Measurements from ENCODE around the gene KSR2. TPM values are rescaled to one million over a fixed set of nuclear protein-coding genes. Genes with fewer than 3 reads are reported as not detected.
"Not testable (repeated sequence)": the region's sequence is repeated elsewhere in the genome, so short reads cannot be mapped to it uniquely, and the experiment has no call there.

The KSR2 gene
- total RNA-seq, 2 experiments from 2014 or later, result 0.12 to 0.45 TPM

DNA sequence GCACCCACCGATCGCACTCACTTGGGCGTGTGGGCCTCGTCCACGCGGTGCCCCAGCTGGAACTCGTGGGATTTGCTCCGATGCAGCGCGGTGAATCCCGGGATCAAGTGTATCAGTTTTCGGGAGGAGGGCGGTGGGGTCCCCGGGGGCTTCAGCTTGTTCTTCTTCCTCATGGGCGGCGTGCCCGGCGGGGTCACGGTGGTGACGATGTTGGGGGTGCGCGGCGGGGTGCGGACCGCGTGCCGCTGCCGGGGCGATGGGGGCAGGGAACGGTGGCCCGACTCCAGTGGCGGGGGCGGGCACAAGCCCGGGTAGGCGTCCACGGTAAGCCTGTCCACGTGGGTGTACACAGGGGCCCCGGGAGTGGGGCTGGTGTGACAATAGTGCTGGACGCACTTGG, 207.8 kb downstream of the KSR2 start:
- Mint-ChIP-seq H3K4me3 (no peak overlapping the region), H3K9me3 (peaks cover 7% of the 10 kb centered on the region), H3K27me3 (no peaks in the 10 kb centered on the region), H3K4me1 (ENCODE audit: low read depth) (no peaks in the 10 kb centered on the region), H3K27ac (no peak overlapping the region), H3K36me3 (no peaks in the 10 kb centered on the region)
- CTCF ChIA-PET, result no interaction called here
- intact Hi-C loops (cut with micrococcal nuclease), result no loop called here
- POLR2A ChIA-PET, result no interaction called here
- no peak for DNase-seq

DNA sequence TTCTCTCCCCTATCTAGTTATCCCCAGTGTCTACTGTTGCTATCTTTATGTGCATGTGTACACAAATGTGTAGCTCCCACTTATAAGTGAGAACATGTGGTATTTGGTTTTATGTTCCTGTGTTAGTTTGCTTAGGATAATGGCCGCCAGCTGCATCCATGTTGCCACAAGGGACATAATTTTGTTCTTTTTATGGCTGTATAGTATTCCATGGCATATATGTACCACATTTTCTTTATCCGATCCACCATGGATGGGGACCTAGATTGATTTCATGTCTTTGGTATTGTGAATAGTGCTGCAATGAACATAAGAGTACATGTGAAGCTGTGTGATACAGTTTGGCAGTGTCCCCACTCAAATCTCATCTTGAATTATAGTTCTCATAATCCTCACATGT, 218.1 kb downstream of the KSR2 start:
- intact Hi-C loops (cut with micrococcal nuclease), result no loop called here
- Mint-ChIP-seq H3K4me3 (no peak overlapping the region), H3K9me3 (peaks cover 3% of the 10 kb centered on the region), H3K36me3 (no peaks in the 10 kb centered on the region), H3K27me3 (no peaks in the 10 kb centered on the region), H3K27ac (no peak overlapping the region), H3K4me1 (ENCODE audit: low read depth) (no peaks in the 10 kb centered on the region)
- POLR2A ChIA-PET, result no interaction called here
- no peak for DNase-seq
- CTCF ChIA-PET, result no interaction called here

DNA sequence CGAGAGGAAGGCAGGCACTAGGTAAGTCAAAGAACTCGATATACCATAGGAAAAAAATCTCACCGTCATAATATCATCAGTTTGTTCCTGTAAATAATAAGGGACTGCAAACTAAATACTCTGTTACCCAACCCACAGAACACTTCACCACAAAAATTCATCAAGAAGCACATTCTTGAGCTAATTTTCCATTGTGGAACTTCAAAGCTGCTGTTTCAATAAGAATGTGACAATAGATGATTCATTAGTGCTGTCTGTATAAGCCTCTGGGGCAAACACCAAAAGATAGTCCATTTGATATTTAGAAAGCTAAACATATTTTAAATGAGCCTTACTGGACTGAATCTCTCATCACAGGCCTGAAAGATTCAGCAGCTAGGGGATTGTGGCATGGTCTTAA, 219.4 kb downstream of the KSR2 start:
- no peaks in the 10 kb centered on the region for H3K36me3 Mint-ChIP-seq
- ChIA-PET POLR2A (no interaction called here), CTCF (no interaction called here)
- H3K27me3 Mint-ChIP-seq, result no peaks in the 10 kb centered on the region
- no peak overlapping the region for H3K27ac Mint-ChIP-seq
- intact Hi-C loops (cut with micrococcal nuclease), result no loop called here
- H3K4me1 Mint-ChIP-seq (ENCODE audit: low read depth), result no peaks in the 10 kb centered on the region
- DNase-seq, result no peak
- peaks cover 3% of the 10 kb centered on the region for H3K9me3 Mint-ChIP-seq
- H3K4me3 Mint-ChIP-seq, result no peak overlapping the region

- H3K9me3 Mint-ChIP-seq; H3K27me3 Mint-ChIP-seq; CTCF ChIA-PET; intact Hi-C loops (cut with micrococcal nuclease); H3K27ac Mint-ChIP-seq; POLR2A ChIA-PET; H3K4me3 Mint-ChIP-seq; H3K36me3 Mint-ChIP-seq; DNase-seq; H3K4me1 Mint-ChIP-seq (ENCODE audit: low read depth): not testable (repeated sequence)
Measured at GRCh38 chr12:117746358-117746757, 222.4 kb downstream of the KSR2 start.

GRCh38 chr12:117744418-117744817, 224.4 kb downstream of the KSR2 start:
- intact Hi-C loops (cut with micrococcal nuclease), result no loop called here
- H3K4me1 Mint-ChIP-seq (ENCODE audit: low read depth), result no peaks in the 10 kb centered on the region
- CTCF ChIA-PET, result no interaction called here
- H3K36me3 Mint-ChIP-seq, result no peaks in the 10 kb centered on the region
- H3K27me3 Mint-ChIP-seq, result no peaks in the 10 kb centered on the region
- no peak overlapping the region for H3K27ac Mint-ChIP-seq
- DNase-seq, result no peak
- no peaks in the 10 kb centered on the region for H3K9me3 Mint-ChIP-seq
- no peak overlapping the region for H3K4me3 Mint-ChIP-seq
- POLR2A ChIA-PET, result no interaction called here

DNA sequence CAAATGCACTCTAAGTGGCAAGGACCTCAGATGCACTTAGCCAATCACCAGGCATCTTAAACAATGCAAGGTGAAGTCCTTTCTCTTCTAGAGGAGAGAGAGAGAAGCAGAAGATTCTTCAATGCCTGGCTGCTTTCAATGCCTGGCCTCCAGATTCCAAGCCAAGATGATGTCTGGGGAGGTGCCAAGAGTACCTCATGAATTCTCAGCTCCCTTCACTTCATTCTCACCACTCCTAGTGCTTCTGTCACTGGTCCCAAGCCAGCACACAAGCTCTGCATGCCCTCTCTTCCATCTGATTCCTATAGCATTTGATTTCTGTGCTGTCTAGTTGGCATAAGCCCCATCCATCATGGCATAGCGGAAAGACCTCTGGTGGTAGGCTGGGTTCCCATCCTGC, 225.0 kb downstream of the KSR2 start:
- Mint-ChIP-seq H3K4me3 (no peak overlapping the region), H3K27ac (no peak overlapping the region), H3K9me3 (no peaks in the 10 kb centered on the region), H3K4me1 (ENCODE audit: low read depth) (no peaks in the 10 kb centered on the region), H3K36me3 (no peaks in the 10 kb centered on the region), H3K27me3 (no peaks in the 10 kb centered on the region)
- POLR2A ChIA-PET, result no interaction called here
- intact Hi-C loops (cut with micrococcal nuclease), result no loop called here
- CTCF ChIA-PET, result interaction anchor here (1.5 kb wide), 1 partner anchor 106 kb away, joined by 3 read pairs; no protein-coding TSS in a partner anchor
- no peak for DNase-seq

GRCh38 chr12:117742721-117743120, 226.1 kb downstream of the KSR2 start:
- Mint-ChIP-seq H3K4me1 (ENCODE audit: low read depth) (no peaks in the 10 kb centered on the region), H3K27ac (no peak overlapping the region), H3K27me3 (no peaks in the 10 kb centered on the region), H3K36me3 (no peaks in the 10 kb centered on the region), H3K9me3 (no peaks in the 10 kb centered on the region), H3K4me3 (no peak overlapping the region)
- intact Hi-C loops (cut with micrococcal nuclease), result no loop called here
- CTCF ChIA-PET, result interaction anchor here (1.5 kb wide), 1 partner anchor 107 kb away, joined by 3 read pairs; no protein-coding TSS in a partner anchor
- DNase-seq, result no peak
- POLR2A ChIA-PET, result no interaction called here

- H3K36me3 Mint-ChIP-seq, result no peaks in the 10 kb centered on the region
- ChIA-PET CTCF (interaction anchor here (0.6 kb wide), 1 partner anchor 38 kb away, joined by 3 read pairs; no protein-coding TSS in a partner anchor), POLR2A (no interaction called here)
- DNase-seq, result no peak
- no peaks in the 10 kb centered on the region for H3K4me1 Mint-ChIP-seq (ENCODE audit: low read depth)
- intact Hi-C loops (cut with micrococcal nuclease), result no loop called here
- H3K27me3 Mint-ChIP-seq, result no peaks in the 10 kb centered on the region
- no peak overlapping the region for H3K4me3 Mint-ChIP-seq
- no peaks in the 10 kb centered on the region for H3K9me3 Mint-ChIP-seq
- H3K27ac Mint-ChIP-seq, result no peak overlapping the region
Measured at GRCh38 chr12:117738233-117738632, 230.6 kb downstream of the KSR2 start.

DNA sequence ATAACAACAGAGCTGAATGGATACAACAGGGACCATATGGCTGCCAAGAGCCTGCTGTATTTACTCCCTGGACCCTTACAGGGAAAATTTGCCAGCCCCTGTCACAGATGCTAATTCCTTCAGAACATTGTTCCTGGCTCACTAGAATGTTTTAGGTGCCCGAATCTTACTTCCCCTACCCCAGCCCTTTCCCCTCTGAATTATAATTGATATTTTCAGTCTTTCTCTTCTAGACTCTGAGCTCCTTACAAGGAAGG, 235.3 kb downstream of the KSR2 start:
- Mint-ChIP-seq H3K36me3 (no peaks in the 10 kb centered on the region), H3K27ac (no peak overlapping the region), H3K4me1 (ENCODE audit: low read depth) (no peaks in the 10 kb centered on the region), H3K9me3 (no peaks in the 10 kb centered on the region), H3K4me3 (no peak overlapping the region), H3K27me3 (no peaks in the 10 kb centered on the region)
- ChIA-PET POLR2A (no interaction called here), CTCF (no interaction called here)
- no peak for DNase-seq
- intact Hi-C loops (cut with micrococcal nuclease), result no loop called here

GRCh38 chr12:117732761-117733548, 235.8 kb downstream of the KSR2 start:
- POLR2A ChIA-PET, result no interaction called here
- no peak for DNase-seq
- Mint-ChIP-seq H3K36me3 (no peaks in the 10 kb centered on the region), H3K4me1 (ENCODE audit: low read depth) (no peaks in the 10 kb centered on the region), H3K27me3 (no peaks in the 10 kb centered on the region), H3K9me3 (no peaks in the 10 kb centered on the region), H3K4me3 (no peak overlapping the region), H3K27ac (no peak overlapping the region)
- intact Hi-C loops (cut with micrococcal nuclease), result no loop called here
- CTCF ChIA-PET, result no interaction called here

DNA sequence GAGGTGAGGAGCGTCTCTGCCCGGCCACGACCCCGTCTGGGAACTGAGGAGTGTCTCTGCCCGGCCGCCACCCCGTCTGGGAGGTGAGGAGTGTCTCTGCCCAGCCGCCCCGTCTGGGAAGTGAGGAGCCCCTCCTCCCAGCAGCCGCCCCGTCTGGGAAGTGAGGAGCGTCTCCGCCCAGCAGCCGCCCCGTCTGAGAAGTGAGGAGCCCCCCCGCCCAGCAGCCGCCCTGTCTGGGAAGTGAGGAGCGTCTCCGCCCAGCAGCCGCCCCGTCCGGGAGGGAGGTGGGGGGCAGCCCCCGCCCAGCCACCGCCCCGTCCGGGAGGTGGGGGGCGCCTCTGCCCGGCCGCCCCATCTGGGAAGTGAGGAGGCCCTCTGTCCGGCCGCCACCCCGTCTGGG, 237.7 kb downstream of the KSR2 start:
- H3K4me1 Mint-ChIP-seq (ENCODE audit: low read depth); POLR2A ChIA-PET; H3K4me3 Mint-ChIP-seq; H3K27me3 Mint-ChIP-seq; H3K27ac Mint-ChIP-seq; DNase-seq; intact Hi-C loops (cut with micrococcal nuclease); CTCF ChIA-PET; H3K9me3 Mint-ChIP-seq; H3K36me3 Mint-ChIP-seq: not testable (repeated sequence)

- no peak overlapping the region for H3K27ac Mint-ChIP-seq
- no peak for DNase-seq
- H3K4me1 Mint-ChIP-seq (ENCODE audit: low read depth), result no peaks in the 10 kb centered on the region
- H3K27me3 Mint-ChIP-seq, result no peaks in the 10 kb centered on the region
- ChIA-PET POLR2A (no interaction called here), CTCF (no interaction called here)
- peaks cover 2% of the 10 kb centered on the region for H3K9me3 Mint-ChIP-seq
- H3K4me3 Mint-ChIP-seq, result no peak overlapping the region
- intact Hi-C loops (cut with micrococcal nuclease), result no loop called here
- H3K36me3 Mint-ChIP-seq, result no peaks in the 10 kb centered on the region
Measured at GRCh38 chr12:117727301-117727700, 241.5 kb downstream of the KSR2 start.

GRCh38 chr12:117724543-117724942, 244.2 kb downstream of the KSR2 start:
- intact Hi-C loops (cut with micrococcal nuclease), result no loop called here
- ChIA-PET POLR2A (no interaction called here), CTCF (no interaction called here)
- Mint-ChIP-seq H3K27me3 (no peaks in the 10 kb centered on the region), H3K4me1 (ENCODE audit: low read depth) (no peaks in the 10 kb centered on the region), H3K4me3 (no peak overlapping the region), H3K36me3 (no peaks in the 10 kb centered on the region), H3K27ac (no peak overlapping the region), H3K9me3 (peaks cover 2% of the 10 kb centered on the region)
- no peak for DNase-seq

All from activated CD4-positive, alpha-beta memory T cell treated with anti-CD3 and anti-CD28 coated beads for 36 hours (primary cell).